Mesothelial cell of epicardium (in vitro differentiated cells): Measurements from ENCODE around the gene SERPINB6. TPM values are rescaled to one million over a fixed set of nuclear protein-coding genes. Genes with fewer than 3 reads are reported as not detected.

ENCODE experiments used
- DNase-seq, 2 experiments: peaks; one replicate each; pipeline ENCODE4 v3.0.0; 2021; ENCODE audit warnings: low spot score in 2 of 2; ENCODE audit not compliant: unreplicated experiment in 2 of 2
- H3K27ac Mint-ChIP-seq: 2 replicates; pipeline ENCODE4 v1.8.0; 2021; ENCODE audit warnings: mixed read lengths
- H3K27me3 Mint-ChIP-seq: 2 replicates; pipeline ENCODE4 v1.8.0; 2021; ENCODE audit warnings: low read depth, mixed read lengths
- H3K36me3 Mint-ChIP-seq: 2 replicates; pipeline ENCODE4 v1.8.0; 2021; ENCODE audit warnings: mixed read lengths
- H3K4me1 Mint-ChIP-seq: 2 replicates; pipeline ENCODE4 v1.8.0; 2021; ENCODE audit warnings: mixed read lengths
- H3K4me3 Mint-ChIP-seq: 2 replicates; pipeline ENCODE4 v1.8.0; 2021; ENCODE audit warnings: mild to moderate bottlenecking, moderate library complexity, mixed read lengths
- H3K9me3 Mint-ChIP-seq: 2 replicates; pipeline ENCODE4 v1.8.0; 2021; ENCODE audit warnings: mixed read lengths
- CTCF ChIP-seq: fragments of 200-600 bp; sonication (generic); IDR thresholded peaks from one replicate; pipeline ENCODE4 v1.5.0; 2021; ENCODE audit warnings: antibody characterized with exemption; ENCODE audit not compliant: unreplicated experiment
- total RNA-seq: library from RNA; stranded (reverse); gene quantifications from 3 replicates; pipeline ENCODE4 v1.2.1, GENCODE V29; 2021

SERPINB6 gene
- total RNA-seq, 1 donor from 2014 or later: 93.4 TPM

GRCh38 chr6:2950713-2951112, 20.7 kb downstream of the SERPINB6 start:
- no peak for TF ChIP-seq CTCF
- no peak for DNase-seq
- Mint-ChIP-seq H3K4me3 (no peak overlapping the region), H3K27ac (no peak overlapping the region), H3K9me3 (no peaks in the 10 kb centered on the region), H3K4me1 (peaks cover 4% of the 10 kb centered on the region), H3K27me3 (no peaks in the 10 kb centered on the region), H3K36me3 (peaks cover 32% of the 10 kb centered on the region)

- H3K27ac Mint-ChIP-seq: no peak overlapping the region
- H3K27me3 Mint-ChIP-seq: no peaks in the 10 kb centered on the region
- H3K4me3 Mint-ChIP-seq: no peak overlapping the region
- no peaks in the 10 kb centered on the region for H3K9me3 Mint-ChIP-seq
- no peak for TF ChIP-seq CTCF
- DNase-seq: no peak
- H3K36me3 Mint-ChIP-seq: peaks cover 31% of the 10 kb centered on the region
- peaks cover 4% of the 10 kb centered on the region for H3K4me1 Mint-ChIP-seq
These were observed 21.8 kb downstream of the SERPINB6 start for GRCh38 chr6:2949536-2950083.

GRCh38 chr6:2949121-2949520, 22.2 kb downstream of the SERPINB6 start:
- H3K36me3 Mint-ChIP-seq: peaks cover 31% of the 10 kb centered on the region
- H3K4me1 Mint-ChIP-seq: peaks cover 4% of the 10 kb centered on the region

GRCh38 chr6:2948228-2949025, 22.9 kb downstream of the SERPINB6 start:
- TF ChIP-seq CTCF: no peak
- H3K4me1 Mint-ChIP-seq: peaks cover 5% of the 10 kb centered on the region
- H3K36me3 Mint-ChIP-seq: peaks cover 31% of the 10 kb centered on the region
- H3K9me3 Mint-ChIP-seq: no peaks in the 10 kb centered on the region
- H3K27me3 Mint-ChIP-seq: no peaks in the 10 kb centered on the region
- peak in 1 of 2 experiments; percentile 6 for DNase-seq
- no peak overlapping the region for H3K4me3 Mint-ChIP-seq
- no peak overlapping the region for H3K27ac Mint-ChIP-seq

More at GRCh38 chr6:2949121-2949520, 22.2 kb downstream of the SERPINB6 start:
- no peaks in the 10 kb centered on the region for H3K9me3 Mint-ChIP-seq
- peak in 1 of 2 experiments; percentile 7 for DNase-seq
- no peak overlapping the region for H3K4me3 Mint-ChIP-seq
- H3K27ac Mint-ChIP-seq: no peak overlapping the region
- no peaks in the 10 kb centered on the region for H3K27me3 Mint-ChIP-seq
- TF ChIP-seq CTCF: no peak

GRCh38 chr6:2947445-2947844, 23.9 kb downstream of the SERPINB6 start:
- TF ChIP-seq CTCF: no peak
- Mint-ChIP-seq H3K4me1 (peaks cover 12% of the 10 kb centered on the region), H3K27me3 (no peaks in the 10 kb centered on the region), H3K36me3 (peaks cover 24% of the 10 kb centered on the region), H3K9me3 (no peaks in the 10 kb centered on the region), H3K4me3 (no peak overlapping the region), H3K27ac (no peak overlapping the region)
- no peak for DNase-seq
